Omental fat pad (tissue), 4 donors: ENCODE data around the gene ACYP2. TPM values are rescaled to one million over a fixed set of nuclear protein-coding genes. Genes with fewer than 3 reads are reported as not detected.
"Not testable (repeated sequence)": the region's sequence is repeated elsewhere in the genome, so short reads cannot be mapped to it uniquely, and the experiment has no call there.

ENCODE experiments used
- ATAC-seq: fragments of 150-250 bp; one replicate; pipeline ENCODE4 v1.9.1; 2016; ENCODE audit warnings: mild to moderate bottlenecking, moderate library complexity; ENCODE audit not compliant: low FRiP score
- DNase-seq: peaks from one replicate; pipeline ENCODE4 v3.0.0-alpha.2; 2019; ENCODE audit warnings: low spot score
- total RNA-seq, 4 donors: library from RNA; depleted of rRNA; stranded (reverse); fragments of >200 nt; gene quantifications; one replicate each; pipeline ENCODE4 v1.1.0, GENCODE V29; 2016
- TF ChIP-seq, protein P1 (sequence below), 3 donors: fragments of 450-650 bp; IDR thresholded peaks; one replicate each; pipeline ENCODE4 v1.5.1; 2016 to 2017; ENCODE audit warnings: antibody characterized with exemption in 3 of 3, mild to moderate bottlenecking in 3 of 3, moderate library complexity in 2 of 3

Gene ACYP2
- total RNA-seq, 4 donors from 2014 or later, result 15.1 to 20.0 (median 18.2) TPM

DNA sequence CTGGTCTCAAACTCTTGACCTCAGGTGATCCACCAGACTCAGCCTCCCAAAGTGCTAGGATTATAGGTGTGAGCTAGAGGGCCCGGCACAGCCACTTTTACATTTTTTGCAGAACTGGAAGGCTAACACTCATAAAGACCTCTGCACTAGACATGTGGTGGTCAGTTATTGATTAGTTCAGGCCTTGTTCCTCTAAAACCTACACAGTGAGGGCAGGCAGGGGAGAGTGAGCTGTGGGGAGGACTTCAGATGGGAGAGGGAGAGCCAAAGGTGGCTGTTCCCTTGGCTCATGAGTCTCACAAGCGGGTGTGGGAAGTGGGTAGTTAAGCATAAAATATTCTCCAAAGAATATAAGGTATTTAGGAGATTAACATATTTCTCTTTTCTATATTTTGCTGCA is 29.3 kb upstream of the ACYP2 start:
- DNase-seq (no peak), ATAC-seq (no peak)
- TF ChIP-seq, protein P1, sequence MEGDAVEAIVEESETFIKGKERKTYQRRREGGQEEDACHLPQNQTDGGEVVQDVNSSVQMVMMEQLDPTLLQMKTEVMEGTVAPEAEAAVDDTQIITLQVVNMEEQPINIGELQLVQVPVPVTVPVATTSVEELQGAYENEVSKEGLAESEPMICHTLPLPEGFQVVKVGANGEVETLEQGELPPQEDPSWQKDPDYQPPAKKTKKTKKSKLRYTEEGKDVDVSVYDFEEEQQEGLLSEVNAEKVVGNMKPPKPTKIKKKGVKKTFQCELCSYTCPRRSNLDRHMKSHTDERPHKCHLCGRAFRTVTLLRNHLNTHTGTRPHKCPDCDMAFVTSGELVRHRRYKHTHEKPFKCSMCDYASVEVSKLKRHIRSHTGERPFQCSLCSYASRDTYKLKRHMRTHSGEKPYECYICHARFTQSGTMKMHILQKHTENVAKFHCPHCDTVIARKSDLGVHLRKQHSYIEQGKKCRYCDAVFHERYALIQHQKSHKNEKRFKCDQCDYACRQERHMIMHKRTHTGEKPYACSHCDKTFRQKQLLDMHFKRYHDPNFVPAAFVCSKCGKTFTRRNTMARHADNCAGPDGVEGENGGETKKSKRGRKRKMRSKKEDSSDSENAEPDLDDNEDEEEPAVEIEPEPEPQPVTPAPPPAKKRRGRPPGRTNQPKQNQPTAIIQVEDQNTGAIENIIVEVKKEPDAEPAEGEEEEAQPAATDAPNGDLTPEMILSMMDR (IDR thresholded peaks at IDR 0.05), result no peak

DNA sequence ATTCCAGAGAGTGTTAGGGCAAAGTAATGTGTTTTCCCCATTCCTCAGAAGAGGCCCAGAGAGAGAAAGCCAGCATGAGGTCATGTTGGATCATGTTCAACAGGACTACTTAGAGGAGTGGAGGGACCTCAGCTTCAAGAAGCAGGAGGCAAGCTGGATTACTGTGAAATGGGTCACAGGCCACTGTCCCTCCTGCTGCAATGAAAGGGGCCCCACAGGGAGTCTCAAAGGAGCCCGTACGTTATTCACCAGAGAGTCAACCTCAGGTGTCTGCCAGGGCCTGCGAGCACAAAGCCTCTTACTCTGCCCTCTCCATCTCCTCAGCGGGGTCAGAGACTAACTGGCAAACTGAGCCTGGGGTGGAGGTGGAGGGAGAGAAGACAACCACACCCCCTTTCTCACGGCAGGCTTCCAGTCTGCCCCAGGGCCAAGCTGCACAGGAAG is 27.2 kb upstream of the ACYP2 start:
- DNase-seq, result no peak
- ATAC-seq, result no peak
- TF ChIP-seq, protein P1 (IDR thresholded peaks at IDR 0.05), result no peak

DNA sequence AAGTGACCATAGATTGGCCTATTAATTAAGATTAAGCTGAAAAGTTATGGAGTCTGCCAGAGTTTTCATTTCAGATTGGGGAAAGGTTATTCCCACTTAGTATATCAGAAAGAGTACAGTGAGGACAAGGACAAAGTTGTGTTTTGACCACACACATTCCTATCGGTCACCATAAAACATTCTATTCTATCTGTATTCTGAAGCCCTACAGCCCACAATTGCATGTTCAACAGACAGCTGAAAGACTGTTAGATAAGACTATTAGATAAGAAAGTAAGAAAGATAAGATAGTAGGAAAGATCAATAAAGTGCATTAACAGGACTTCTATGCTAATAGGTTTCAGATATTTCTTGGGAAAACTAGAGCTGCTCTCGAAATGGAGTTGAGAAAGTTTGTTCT is 26.7 kb upstream of the ACYP2 start:
- TF ChIP-seq, protein P1 (IDR thresholded peaks at IDR 0.05), result no peak
- no peak for ATAC-seq
- DNase-seq, result no peak

DNA sequence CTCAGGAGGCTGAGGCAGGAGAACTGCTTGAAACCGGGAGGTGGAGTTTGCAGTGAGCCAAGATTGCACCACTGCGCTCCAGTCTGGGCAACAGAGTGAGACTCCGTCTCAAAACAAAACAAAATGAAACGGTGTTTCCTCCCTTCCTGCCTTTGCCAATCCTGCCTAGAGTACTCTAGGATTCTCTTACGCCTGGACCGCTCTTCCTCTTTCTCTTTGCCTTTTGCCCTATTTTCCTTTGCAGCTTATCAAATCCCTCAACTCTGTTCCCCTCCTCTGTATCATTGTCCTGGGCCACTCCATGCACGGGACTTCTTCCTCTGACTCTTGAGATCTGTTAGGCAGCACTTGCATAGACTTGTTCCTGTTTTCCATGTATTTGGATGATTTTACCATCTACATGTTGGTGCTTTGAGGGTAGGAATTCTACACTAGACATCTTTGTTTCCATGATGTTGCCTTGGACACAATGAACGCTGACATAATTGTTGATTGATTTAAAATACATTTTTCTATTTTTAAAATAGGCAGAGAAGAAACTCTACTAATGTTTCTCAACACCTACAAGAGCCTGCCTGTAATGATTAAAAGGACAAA is 24.8 kb upstream of the ACYP2 start:
- TF ChIP-seq, protein P1 (IDR thresholded peaks at IDR 0.05), result no peak
- ATAC-seq (no peak), DNase-seq (no peak)

DNA sequence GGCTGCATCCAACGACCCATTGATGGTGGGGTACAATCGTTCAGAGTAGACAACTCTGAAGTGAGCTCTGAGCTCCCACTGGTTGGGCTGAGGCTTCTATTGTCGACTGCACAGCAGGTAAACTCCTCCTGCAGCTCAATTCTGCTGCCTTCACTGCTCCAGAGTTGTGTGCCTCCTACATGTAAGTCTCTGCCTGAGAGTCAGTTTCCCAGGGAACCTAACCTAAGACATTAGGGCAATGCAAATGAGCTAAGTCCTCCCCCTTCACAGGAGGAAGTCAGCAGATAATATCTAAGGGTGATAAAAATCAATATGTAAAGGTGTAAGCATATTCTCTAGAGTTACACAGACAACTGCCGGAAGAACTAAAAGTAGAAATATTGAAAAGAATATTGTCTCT is 22.5 kb upstream of the ACYP2 start:
- ATAC-seq (no peak), DNase-seq (no peak)
- TF ChIP-seq, protein P1 (IDR thresholded peaks at IDR 0.05), result no peak

DNA sequence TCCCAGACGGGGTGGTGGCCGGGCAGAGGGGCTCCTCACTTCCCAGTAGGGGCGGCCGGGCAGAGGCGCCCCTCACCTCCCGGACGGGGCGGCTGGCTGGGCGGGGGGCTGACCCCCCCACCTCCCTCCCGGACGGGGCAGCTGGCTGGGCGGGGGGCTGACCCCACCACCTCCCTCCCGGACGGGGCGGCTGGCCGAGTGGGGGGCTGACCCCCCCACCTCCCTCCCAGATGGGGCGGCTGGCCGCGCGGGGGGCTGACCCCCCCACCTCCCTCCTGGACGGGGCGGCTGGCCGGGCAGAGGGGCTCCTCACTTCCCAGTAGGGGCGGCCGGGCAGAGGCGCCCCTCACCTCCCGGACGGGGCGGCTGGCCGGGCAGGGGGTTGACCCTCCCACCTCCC is 20.0 kb upstream of the ACYP2 start:
- not testable (repeated sequence) for ATAC-seq

DNA sequence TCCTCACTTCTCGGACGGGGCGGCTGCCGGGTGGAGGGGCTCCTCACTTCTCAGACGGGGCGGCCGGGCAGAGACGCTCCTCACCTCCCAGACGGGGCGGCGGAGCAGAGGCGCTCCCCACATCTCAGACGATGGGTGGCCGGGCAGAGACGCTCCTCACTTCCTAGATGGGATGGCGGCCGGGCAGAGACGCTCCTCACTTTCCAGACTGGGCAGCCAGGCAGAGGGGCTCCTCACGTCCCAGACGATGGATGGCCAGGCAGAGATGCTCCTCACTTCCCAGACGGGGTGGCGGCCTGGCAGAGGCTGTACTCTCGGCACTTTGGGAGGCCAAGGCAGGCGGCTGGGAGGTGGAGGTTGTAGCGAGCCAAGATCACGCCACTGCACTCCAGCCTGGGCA is 19.3 kb upstream of the ACYP2 start:
- DNase-seq, ATAC-seq: not testable (repeated sequence)

More for the DNA sequence above, 20.0 kb upstream of the ACYP2 start:
- DNase-seq, result not testable (repeated sequence)

DNA sequence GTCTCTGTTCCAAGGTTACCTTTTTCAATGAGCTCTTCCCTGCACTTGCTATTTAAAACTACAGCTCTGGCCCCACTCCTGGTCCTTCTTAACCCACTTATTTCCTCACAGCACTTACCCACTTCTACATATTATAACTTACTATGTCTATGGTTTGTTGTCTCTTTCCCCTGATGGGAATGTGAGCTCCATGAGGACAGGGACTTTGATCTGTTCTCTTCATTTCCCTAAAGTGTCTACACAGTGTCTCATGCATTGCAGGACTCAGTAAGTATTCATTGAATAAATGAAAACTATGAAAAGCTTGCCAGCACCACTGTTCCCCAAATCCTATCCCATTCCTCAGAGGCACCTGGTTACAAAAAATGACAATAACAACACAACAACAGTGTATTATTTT is 18.3 kb upstream of the ACYP2 start:
- TF ChIP-seq, protein P1 (IDR thresholded peaks at IDR 0.05), result no peak
- DNase-seq, result no peak
- ATAC-seq, result no peak
